PC-3 (cell line): Measurements from ENCODE around the gene CMTM5. TPM values are rescaled to one million over a fixed set of nuclear protein-coding genes. Genes with fewer than 3 reads are reported as not detected.
"Not testable (repeated sequence)": the region's sequence is repeated elsewhere in the genome, so short reads cannot be mapped to it uniquely, and the experiment has no call there.

Source experiments
- ATAC-seq: fragments of 200-7000 bp; cut with Tn5 transposase; 2 replicates; pipeline ENCODE4 v1.9.1; 2020; ENCODE audit warnings: mild to moderate bottlenecking, moderate library complexity
- BruUV-seq: library from RNA; stranded (reverse); fragments of 400-500 nt; replicated peaks from 2 replicates; lab custom pipeline; 2021; lab: Mats Ljungman, UMichigan
- CTCF ChIA-PET: fragments of 300-600 bp; sonication (Branson Sonifier 250); formaldehyde crosslinking; loops from one replicate; lab custom pipeline; 2022; ENCODE audit warnings: antibody characterized with exemption; lab: Charles Lee
- POLR2A ChIA-PET: fragments of 300-600 bp; sonication (Branson Sonifier 250); formaldehyde crosslinking; loops from one replicate; lab custom pipeline; 2022; ENCODE audit warnings: antibody characterized with exemption; ENCODE audit not compliant: unreplicated experiment; lab: Charles Lee
- DNase-seq: peaks from one replicate; pipeline ENCODE4 v3.0.0-alpha.2; 2015
- H2AFZ ChIP-seq: fragments of 300-600 bp; sonication (generic); 2 replicates; pipeline ENCODE4 v1.6.0; 2016; ENCODE audit warnings: antibody characterized with exemption, low read length
- H3F3A ChIP-seq: fragments of 300-600 bp; sonication (generic); one replicate; pipeline ENCODE4 v1.6.0; 2017; ENCODE audit warnings: antibody characterized with exemption, low read length, control low read depth, mild to moderate bottlenecking; ENCODE audit not compliant: unreplicated experiment
- H3K27ac ChIP-seq: fragments of 300-600 bp; sonication (generic); 2 replicates; pipeline ENCODE4 v1.5.1; 2016; ENCODE audit warnings: mild to moderate bottlenecking, low read length
- H3K27me3 ChIP-seq: fragments of 300-600 bp; sonication (generic); 2 replicates; pipeline ENCODE4 v1.6.1; 2016; ENCODE audit warnings: low read length, mixed read lengths
- H3K36me3 ChIP-seq: fragments of 300-600 bp; sonication (generic); 2 replicates; pipeline ENCODE4 v1.6.1; 2016; ENCODE audit warnings: low read depth, mixed run types, low read length, mixed read lengths
- H3K4me1 ChIP-seq: fragments of 300-600 bp; sonication (generic); 2 replicates; pipeline ENCODE4 v1.5.1; 2016; ENCODE audit warnings: low read length; ENCODE audit not compliant: insufficient read depth
- H3K4me2 ChIP-seq: fragments of 300-600 bp; sonication (generic); 2 replicates; pipeline ENCODE4 v1.6.0; 2016; ENCODE audit warnings: low read length
- H3K4me3 ChIP-seq: fragments of 300-600 bp; sonication (generic); 2 replicates; pipeline ENCODE4 v1.5.1; 2016; ENCODE audit warnings: mild to moderate bottlenecking, low read length, mixed read lengths
- H3K79me2 ChIP-seq: fragments of 300-600 bp; sonication (generic); 2 replicates; pipeline ENCODE4 v1.6.1; 2017; ENCODE audit warnings: low read length, mixed read lengths
- H3K9ac ChIP-seq: fragments of 300-600 bp; sonication (generic); 2 replicates; pipeline ENCODE4 v1.6.0; 2016; ENCODE audit warnings: mild to moderate bottlenecking, low read length
- H3K9me2 ChIP-seq: fragments of 300-600 bp; sonication (generic); replicated peaks from 2 replicates; pipeline ENCODE4 v1.6.1; 2016; ENCODE audit warnings: mixed run types, low read length, mixed read lengths
- H3K9me3 ChIP-seq: fragments of 300-600 bp; sonication (generic); 2 replicates; pipeline ENCODE4 v1.6.1; 2016; ENCODE audit warnings: low read length, mixed read lengths
- H4K20me1 ChIP-seq: fragments of 300-600 bp; sonication (generic); 2 replicates; pipeline ENCODE4 v1.6.1; 2016; ENCODE audit warnings: low read length, mixed read lengths
- CTCF ChIP-seq: fragments of 300-600 bp; sonication (generic); conservative IDR thresholded peaks from 2 replicates; pipeline ENCODE4 v1.5.1; 2017; ENCODE audit warnings: antibody characterized with exemption, low read depth, mild to moderate bottlenecking, low read length
- EZH2 ChIP-seq: fragments of 300-600 bp; sonication (generic); IDR thresholded peaks from one replicate; pipeline ENCODE4 v1.6.1; 2017; ENCODE audit warnings: antibody characterized with exemption, mild to moderate bottlenecking, low read length; ENCODE audit not compliant: unreplicated experiment
- EZH2phosphoT487 ChIP-seq: fragments of 300-600 bp; sonication (generic); IDR thresholded peaks from 2 replicates; pipeline ENCODE4 v1.6.1; 2018; ENCODE audit warnings: mild to moderate bottlenecking, antibody characterized with exemption, low read length, borderline replicate concordance
- intact Hi-C: fragments of 100-400 bp; cut with micrococcal nuclease; formaldehyde crosslinking; loops from 2 replicates; pipeline ENCODE4 v1.9.0; 2023
- total RNA-seq: library from RNA; depleted of rRNA; stranded (reverse); fragments of >200 nt; gene quantifications from 2 replicates; pipeline ENCODE4 v1.2.3, GENCODE V29; 2014

CMTM5 gene
- total RNA-seq, 1 experiment from 2014 or later, result not detected

GRCh38 chr14:23418021-23418420, 41.2 kb downstream of the CMTM5 start:
- POLR2A ChIA-PET, result no interaction called here
- H3F3A ChIP-seq, result no peaks in the 10 kb centered on the region
- no peak overlapping the region for H3K4me2 ChIP-seq
- no peak overlapping the region for H2AFZ ChIP-seq
- H3K27ac ChIP-seq, result no peak overlapping the region
- no peaks in the 10 kb centered on the region for H3K4me1 ChIP-seq
- no peak overlapping the region for H3K9ac ChIP-seq
- TF ChIP-seq CTCF, result no peak
- TF ChIP-seq EZH2, result no peak
- no peak for TF ChIP-seq EZH2phosphoT487
- BruUV-seq, result no TSS peak
- no peaks in the 10 kb centered on the region for H3K79me2 ChIP-seq
- peaks cover 82% of the 10 kb centered on the region for H3K27me3 ChIP-seq
- CTCF ChIA-PET, result no interaction called here
- intact Hi-C loops, result no loop called here
- ATAC-seq, result no peak
- H4K20me1 ChIP-seq, result no peaks in the 10 kb centered on the region
- no peak overlapping the region for H3K4me3 ChIP-seq
- no peak for DNase-seq
- no peaks in the 10 kb centered on the region for H3K9me3 ChIP-seq
- no peaks in the 10 kb centered on the region for H3K36me3 ChIP-seq
- no peaks in the 10 kb centered on the region for H3K9me2 ChIP-seq

- DNase-seq, H3K9me3 ChIP-seq, CTCF ChIA-PET, POLR2A ChIA-PET, intact Hi-C loops, H3K4me1 ChIP-seq, H4K20me1 ChIP-seq, H3K79me2 ChIP-seq, H2AFZ ChIP-seq, H3K27ac ChIP-seq, H3F3A ChIP-seq, H3K9me2 ChIP-seq, ATAC-seq, H3K4me3 ChIP-seq, BruUV-seq, H3K9ac ChIP-seq, H3K4me2 ChIP-seq, H3K36me3 ChIP-seq: not testable (repeated sequence)
- H3K27me3 ChIP-seq, result peaks cover 78% of the 10 kb centered on the region
Observed at GRCh38 chr14:23419646-23420045, 42.8 kb downstream of the CMTM5 start.

GRCh38 chr14:23421594-23421993, 44.7 kb downstream of the CMTM5 start:
- peaks cover 59% of the 10 kb centered on the region for H3K27me3 ChIP-seq
- H4K20me1 ChIP-seq, result no peaks in the 10 kb centered on the region
- no TSS peak for BruUV-seq
- no peaks in the 10 kb centered on the region for H3K9me2 ChIP-seq
- no peaks in the 10 kb centered on the region for H3K36me3 ChIP-seq
- POLR2A ChIA-PET, result no interaction called here
- no peaks in the 10 kb centered on the region for H3F3A ChIP-seq
- no peak overlapping the region for H2AFZ ChIP-seq
- TF ChIP-seq EZH2phosphoT487, result no peak
- TF ChIP-seq EZH2, result no peak
- no peak for TF ChIP-seq CTCF
- H3K4me3 ChIP-seq, result no peak overlapping the region
- no peak overlapping the region for H3K9ac ChIP-seq
- CTCF ChIA-PET, result no interaction called here
- no peak for DNase-seq
- intact Hi-C loops, result no loop called here
- no peak for ATAC-seq
- H3K4me2 ChIP-seq, result no peak overlapping the region
- no peaks in the 10 kb centered on the region for H3K4me1 ChIP-seq
- no peaks in the 10 kb centered on the region for H3K79me2 ChIP-seq
- H3K9me3 ChIP-seq, result no peaks in the 10 kb centered on the region
- H3K27ac ChIP-seq, result no peak overlapping the region
